Loucy (cell line): ENCODE measurements around the gene WDR43.
A peak's percentile ranks its signal among the peaks of the same experiment; 100 is the strongest.

ENCODE experiments used
- H2AFZ ChIP-seq: fragments of 200-600 bp; sonication (generic); 2 replicates; pipeline ENCODE4 v1.6.0; 2016; ENCODE audit warnings: antibody characterized with exemption, mild to moderate bottlenecking, low read length, moderate library complexity
- H3F3A ChIP-seq: fragments of 200-600 bp; 2 replicates; pipeline ENCODE4 v1.6.0; 2016; ENCODE audit warnings: antibody characterized with exemption, low read depth, mild to moderate bottlenecking
- H3K27me3 ChIP-seq: fragments of 200-600 bp; sonication (generic); 2 replicates; pipeline ENCODE4 v1.6.1; 2014; ENCODE audit warnings: low read length, mild to moderate bottlenecking; ENCODE audit not compliant: insufficient read depth, poor library complexity, severe bottlenecking
- H3K36me3 ChIP-seq: fragments of 200-600 bp; sonication (generic); 2 replicates; pipeline ENCODE4 v1.6.1; 2016; ENCODE audit warnings: low read length; ENCODE audit not compliant: insufficient read depth
- H3K4me1 ChIP-seq: fragments of 200-600 bp; sonication (generic); 2 replicates; pipeline ENCODE4 v1.5.1; 2014; ENCODE audit warnings: low read length, mild to moderate bottlenecking; ENCODE audit not compliant: insufficient read depth, poor library complexity, severe bottlenecking
- H3K4me2 ChIP-seq: fragments of 200-600 bp; sonication (generic); 2 replicates; pipeline ENCODE4 v1.6.0; 2014; ENCODE audit warnings: antibody characterized with exemption, low read length, low read depth, mild to moderate bottlenecking; ENCODE audit not compliant: poor library complexity, severe bottlenecking
- H3K4me3 ChIP-seq: fragments of 200-600 bp; sonication (generic); 2 replicates; pipeline ENCODE4 v1.5.1; 2014; ENCODE audit warnings: low read length, mild to moderate bottlenecking, mixed read lengths; ENCODE audit not compliant: poor library complexity, severe bottlenecking
- H3K79me2 ChIP-seq: fragments of 200-600 bp; sonication (generic); 2 replicates; pipeline ENCODE4 v1.6.1; 2014; ENCODE audit warnings: low read length; ENCODE audit not compliant: insufficient read depth
- H3K9ac ChIP-seq: fragments of 200-600 bp; sonication (generic); 2 replicates; pipeline ENCODE4 v1.6.0; 2014; ENCODE audit warnings: mild to moderate bottlenecking, low read depth, low read length, moderate library complexity; ENCODE audit not compliant: poor library complexity, severe bottlenecking
- H3K9me2 ChIP-seq: fragments of 200-600 bp; sonication (generic); replicated peaks from 2 replicates; pipeline ENCODE4 v1.6.1; 2016; ENCODE audit warnings: low read depth, low read length, mixed read lengths
- H3K9me3 ChIP-seq: fragments of 200-600 bp; sonication (generic); 2 replicates; pipeline ENCODE4 v1.6.1; 2014; ENCODE audit warnings: mild to moderate bottlenecking, antibody characterized with exemption, low read length, low read depth; ENCODE audit not compliant: insufficient read depth
- H4K20me1 ChIP-seq: fragments of 200-600 bp; sonication (generic); 2 replicates; pipeline ENCODE4 v1.6.0; 2014; ENCODE audit warnings: antibody characterized with exemption, low read length, mild to moderate bottlenecking; ENCODE audit not compliant: insufficient read depth, poor library complexity, severe bottlenecking
- EZH2phosphoT487 ChIP-seq: fragments of 200-600 bp; IDR thresholded peaks from 2 replicates; pipeline ENCODE4 v1.6.1; 2018; ENCODE audit warnings: antibody characterized with exemption, mild to moderate bottlenecking, moderate library complexity, borderline replicate concordance
- TF ChIP-seq, protein P1 (sequence below): fragments of 200-600 bp; sonication (generic); conservative IDR thresholded peaks from 2 replicates; pipeline ENCODE4 v1.5.1; 2014; ENCODE audit warnings: mild to moderate bottlenecking, antibody characterized with exemption, low read length

WDR43 gene

DNA sequence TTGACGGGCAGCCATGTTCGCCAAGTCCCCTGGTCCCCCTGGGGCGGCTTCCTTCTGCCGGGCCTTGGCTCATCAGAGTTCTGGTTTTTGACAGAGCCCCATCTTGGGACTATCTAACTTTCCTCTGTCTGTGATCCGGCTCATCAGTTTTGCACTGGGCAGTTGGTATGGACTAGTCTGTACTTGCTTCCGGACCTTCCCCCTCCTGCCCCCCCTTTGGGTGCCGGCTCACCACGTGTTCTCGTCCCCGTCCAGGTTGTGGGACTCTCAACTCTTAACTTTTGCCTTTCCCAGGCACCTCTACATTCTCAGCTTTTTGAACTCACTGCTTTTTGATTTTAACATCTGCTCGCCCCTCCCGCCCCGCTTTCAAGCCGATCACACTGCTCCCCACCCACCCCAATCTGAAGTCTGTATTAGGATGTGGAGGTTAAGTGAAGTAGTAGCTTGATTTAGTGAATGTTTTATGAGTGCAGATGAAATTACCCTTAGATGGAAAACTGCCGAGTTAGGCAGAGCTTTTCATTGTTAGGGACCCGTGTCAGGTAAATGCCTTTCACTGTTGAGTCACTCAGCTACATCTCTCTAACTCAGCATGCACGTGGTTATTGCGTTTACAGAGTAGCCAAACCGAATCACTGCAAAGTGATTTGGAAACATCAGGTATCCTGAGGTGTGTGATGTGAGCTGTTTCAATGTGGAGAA is 874 bp downstream of the WDR43 start:
- Histone ChIP-seq H3K36me3 (no peaks in the 10 kb centered on the region), H3K9me3 (no peaks in the 10 kb centered on the region), H3K79me2 (peaks cover 60% of the 10 kb centered on the region), H3K4me3 (peak overlapping the region; percentile 99), H3F3A (no peaks in the 10 kb centered on the region), H3K9me2 (no peaks in the 10 kb centered on the region), H3K4me1 (peaks cover 42% of the 10 kb centered on the region), H3K9ac (peak overlapping the region; percentile 90), H4K20me1 (peaks cover 58% of the 10 kb centered on the region), H3K27me3 (peaks cover 5% of the 10 kb centered on the region), H2AFZ (no peak overlapping the region), H3K4me2 (peak overlapping the region; percentile 95)
- no peak for TF ChIP-seq EZH2phosphoT487
- TF ChIP-seq, protein P1, sequence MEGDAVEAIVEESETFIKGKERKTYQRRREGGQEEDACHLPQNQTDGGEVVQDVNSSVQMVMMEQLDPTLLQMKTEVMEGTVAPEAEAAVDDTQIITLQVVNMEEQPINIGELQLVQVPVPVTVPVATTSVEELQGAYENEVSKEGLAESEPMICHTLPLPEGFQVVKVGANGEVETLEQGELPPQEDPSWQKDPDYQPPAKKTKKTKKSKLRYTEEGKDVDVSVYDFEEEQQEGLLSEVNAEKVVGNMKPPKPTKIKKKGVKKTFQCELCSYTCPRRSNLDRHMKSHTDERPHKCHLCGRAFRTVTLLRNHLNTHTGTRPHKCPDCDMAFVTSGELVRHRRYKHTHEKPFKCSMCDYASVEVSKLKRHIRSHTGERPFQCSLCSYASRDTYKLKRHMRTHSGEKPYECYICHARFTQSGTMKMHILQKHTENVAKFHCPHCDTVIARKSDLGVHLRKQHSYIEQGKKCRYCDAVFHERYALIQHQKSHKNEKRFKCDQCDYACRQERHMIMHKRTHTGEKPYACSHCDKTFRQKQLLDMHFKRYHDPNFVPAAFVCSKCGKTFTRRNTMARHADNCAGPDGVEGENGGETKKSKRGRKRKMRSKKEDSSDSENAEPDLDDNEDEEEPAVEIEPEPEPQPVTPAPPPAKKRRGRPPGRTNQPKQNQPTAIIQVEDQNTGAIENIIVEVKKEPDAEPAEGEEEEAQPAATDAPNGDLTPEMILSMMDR, result no peak

DNA sequence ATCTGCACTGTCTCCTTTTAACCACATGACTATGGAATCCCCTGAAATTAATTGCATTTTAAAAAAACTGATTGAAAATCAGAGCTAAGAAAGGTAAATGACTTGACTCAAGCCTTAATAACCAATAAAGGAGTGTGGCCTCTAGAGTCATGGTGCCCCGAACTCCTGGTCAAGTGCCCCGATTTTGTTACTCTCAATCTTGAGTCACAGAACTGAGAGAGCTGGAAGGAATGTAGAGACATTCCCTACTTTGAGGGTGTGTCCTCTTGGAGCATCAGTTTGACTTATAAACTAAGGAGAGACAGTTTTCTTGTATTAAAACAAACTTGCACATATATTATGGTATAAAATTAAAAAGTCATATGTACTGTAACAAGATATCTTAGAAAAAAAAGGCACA is 2.4 kb downstream of the WDR43 start:
- Histone ChIP-seq H3K36me3 (peaks cover 4% of the 10 kb centered on the region; the same call in 1 of the 2 replicates), H3K4me1 (peaks cover 53% of the 10 kb centered on the region), H4K20me1 (peaks cover 74% of the 10 kb centered on the region), H3F3A (no peaks in the 10 kb centered on the region), H2AFZ (no peak overlapping the region), H3K9me3 (no peaks in the 10 kb centered on the region), H3K4me3 (peak overlapping the region; percentile 99), H3K9me2 (no peaks in the 10 kb centered on the region), H3K4me2 (peak overlapping the region; percentile 95), H3K27me3 (peaks cover 5% of the 10 kb centered on the region), H3K79me2 (peaks cover 75% of the 10 kb centered on the region), H3K9ac (peak overlapping the region; percentile 90)
- TF ChIP-seq EZH2phosphoT487, result no peak
- TF ChIP-seq, protein P1, result no peak

DNA sequence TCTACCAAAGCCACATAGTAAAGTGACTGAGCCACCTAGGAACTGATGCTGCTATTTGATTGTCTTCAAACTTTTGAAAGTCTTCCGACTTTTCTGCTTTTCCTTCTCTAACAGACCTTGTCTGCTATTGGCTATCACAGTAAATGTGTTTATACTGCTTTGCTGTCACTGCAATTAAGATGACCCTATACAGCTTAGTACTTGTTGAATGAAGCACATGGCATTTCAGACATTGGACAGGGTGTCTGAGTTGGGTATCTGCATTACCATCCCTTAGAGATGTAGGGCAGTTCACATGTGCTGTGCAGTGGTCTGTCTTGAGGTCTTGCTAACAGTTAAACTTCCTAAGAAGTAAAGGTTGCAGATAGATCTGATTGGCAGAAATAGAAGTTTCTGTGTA is 3.6 kb downstream of the WDR43 start:
- Histone ChIP-seq H3K9me2 (no peaks in the 10 kb centered on the region), H3K4me3 (peak overlapping the region; percentile 99), H3K79me2 (peaks cover 87% of the 10 kb centered on the region), H3K27me3 (peaks cover 5% of the 10 kb centered on the region), H3K4me2 (peak overlapping the region; percentile 95), H3K4me1 (peaks cover 53% of the 10 kb centered on the region), H3K9me3 (no peaks in the 10 kb centered on the region), H2AFZ (no peak overlapping the region), H3K36me3 (peaks cover 15% of the 10 kb centered on the region; the same call in 1 of the 2 replicates), H3F3A (no peaks in the 10 kb centered on the region), H3K9ac (peak overlapping the region; percentile 90), H4K20me1 (peaks cover 85% of the 10 kb centered on the region)
- TF ChIP-seq EZH2phosphoT487, result no peak
- TF ChIP-seq, protein P1, result no peak
